ENCODE results near the gene PMP22. TPM values are rescaled to one million over a fixed set of nuclear protein-coding genes. Genes with fewer than 3 reads are reported as not detected.

PMP22 gene
- total RNA-seq, 1 donor from 2014 or later, result 246 TPM

- H3K27ac ChIP-seq, result no peak overlapping the region
- peaks cover 23% of the 10 kb centered on the region for H3K4me1 ChIP-seq
- intact Hi-C loops (cut with DNase I), result loop anchor here (10.0 kb wide), 1 partner anchor 137 kb away; no protein-coding TSS in a partner anchor
- H3K9me3 ChIP-seq, result no peaks in the 10 kb centered on the region
- no peak overlapping the region for H3K4me3 ChIP-seq
- TF ChIP-seq POLR2A (IDR thresholded peaks at IDR 0.05) (no peak), POLR2AphosphoS5 (IDR thresholded peaks at IDR 0.05; ENCODE audit: insufficient read depth in 1 of 2, low read depth in 1 of 2) (no peak)
- TF ChIP-seq, protein P1, sequence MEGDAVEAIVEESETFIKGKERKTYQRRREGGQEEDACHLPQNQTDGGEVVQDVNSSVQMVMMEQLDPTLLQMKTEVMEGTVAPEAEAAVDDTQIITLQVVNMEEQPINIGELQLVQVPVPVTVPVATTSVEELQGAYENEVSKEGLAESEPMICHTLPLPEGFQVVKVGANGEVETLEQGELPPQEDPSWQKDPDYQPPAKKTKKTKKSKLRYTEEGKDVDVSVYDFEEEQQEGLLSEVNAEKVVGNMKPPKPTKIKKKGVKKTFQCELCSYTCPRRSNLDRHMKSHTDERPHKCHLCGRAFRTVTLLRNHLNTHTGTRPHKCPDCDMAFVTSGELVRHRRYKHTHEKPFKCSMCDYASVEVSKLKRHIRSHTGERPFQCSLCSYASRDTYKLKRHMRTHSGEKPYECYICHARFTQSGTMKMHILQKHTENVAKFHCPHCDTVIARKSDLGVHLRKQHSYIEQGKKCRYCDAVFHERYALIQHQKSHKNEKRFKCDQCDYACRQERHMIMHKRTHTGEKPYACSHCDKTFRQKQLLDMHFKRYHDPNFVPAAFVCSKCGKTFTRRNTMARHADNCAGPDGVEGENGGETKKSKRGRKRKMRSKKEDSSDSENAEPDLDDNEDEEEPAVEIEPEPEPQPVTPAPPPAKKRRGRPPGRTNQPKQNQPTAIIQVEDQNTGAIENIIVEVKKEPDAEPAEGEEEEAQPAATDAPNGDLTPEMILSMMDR (IDR thresholded peaks at IDR 0.05), result no peak
- H3K27me3 ChIP-seq, result no peaks in the 10 kb centered on the region
- DNase-seq (ENCODE audit: extremely low spot score in 2 of 2), result no peak
- H3K36me3 ChIP-seq, result no peaks in the 10 kb centered on the region
Measured at GRCh38 chr17:15267996-15268395, 2.9 kb upstream of the PMP22 start.

GRCh38 chr17:15266325-15267125 lies 1.4 kb upstream of the PMP22 start:
- Histone ChIP-seq H3K27ac (no peak overlapping the region), H3K36me3 (no peaks in the 10 kb centered on the region), H3K9me3 (no peaks in the 10 kb centered on the region), H3K27me3 (no peaks in the 10 kb centered on the region), H3K4me3 (no peak overlapping the region), H3K4me1 (peaks cover 16% of the 10 kb centered on the region)
- DNase-seq (ENCODE audit: extremely low spot score in 2 of 2), result peak in 1 of 2 donors; percentile 85
- intact Hi-C loops (cut with DNase I), result loop anchor here (10.0 kb wide), 1 partner anchor 138 kb away; no protein-coding TSS in a partner anchor
- TF ChIP-seq POLR2A (IDR thresholded peaks at IDR 0.05) (no peak), POLR2AphosphoS5 (IDR thresholded peaks at IDR 0.05; ENCODE audit: insufficient read depth in 1 of 2, low read depth in 1 of 2) (no peak)
- TF ChIP-seq, protein P1 (IDR thresholded peaks at IDR 0.05), result no peak

GRCh38 chr17:15264542-15264941 lies 584 bp downstream of the PMP22 start:
- Histone ChIP-seq H3K36me3 (no peaks in the 10 kb centered on the region), H3K4me3 (peak overlapping the region; percentile 58 to 84), H3K27me3 (no peaks in the 10 kb centered on the region), H3K4me1 (peaks cover 20% of the 10 kb centered on the region), H3K27ac (peak overlapping the region; percentile 90), H3K9me3 (no peaks in the 10 kb centered on the region)
- intact Hi-C loops (cut with DNase I), result loop anchor here (5.0 to 10.0 kb wide), 2 partner anchors 140 to 193 kb away; no protein-coding TSS in a partner anchor
- TF ChIP-seq, protein P1 (IDR thresholded peaks at IDR 0.05), result no peak
- TF ChIP-seq POLR2AphosphoS5 (IDR thresholded peaks at IDR 0.05; ENCODE audit: insufficient read depth in 1 of 2, low read depth in 1 of 2), result no peak
- TF ChIP-seq POLR2A (IDR thresholded peaks at IDR 0.05), result no peak
- DNase-seq (ENCODE audit: extremely low spot score in 2 of 2), result peak in 1 of 2 donors; percentile 87

DNA sequence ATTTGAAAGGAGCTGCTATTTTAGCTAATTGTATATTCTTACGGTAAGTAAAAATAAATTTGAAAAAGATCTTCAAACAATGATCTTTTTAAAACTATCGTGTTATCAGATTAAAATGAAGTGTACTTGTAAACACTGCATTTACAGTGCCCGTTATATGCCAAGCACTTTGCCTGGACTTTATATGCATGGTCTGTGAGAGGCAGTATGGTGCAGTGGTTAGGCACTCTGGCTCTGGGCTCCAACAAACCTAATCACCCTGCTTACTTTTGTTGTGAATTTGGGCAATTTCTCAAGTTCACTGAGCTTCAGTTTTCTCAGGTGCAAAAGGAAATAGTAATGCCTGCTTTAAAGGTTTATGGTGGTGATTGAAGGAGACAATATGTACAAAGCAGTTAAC lies 1.4 kb downstream of the PMP22 start:
- DNase-seq (ENCODE audit: extremely low spot score in 2 of 2), result no peak
- intact Hi-C loops (cut with DNase I), result loop anchor here (5.0 to 10.0 kb wide), 2 partner anchors 141 to 194 kb away; no protein-coding TSS in a partner anchor
- Histone ChIP-seq H3K4me3 (peak overlapping the region; percentile 58 to 84), H3K4me1 (peaks cover 20% of the 10 kb centered on the region), H3K36me3 (peaks cover 0 to 8% of the 10 kb centered on the region in 2 donors), H3K27ac (peak overlapping the region; percentile 90), H3K27me3 (no peaks in the 10 kb centered on the region), H3K9me3 (no peaks in the 10 kb centered on the region)
- TF ChIP-seq POLR2AphosphoS5 (IDR thresholded peaks at IDR 0.05; ENCODE audit: insufficient read depth in 1 of 2, low read depth in 1 of 2) (no peak), POLR2A (IDR thresholded peaks at IDR 0.05) (no peak)
- TF ChIP-seq, protein P1 (IDR thresholded peaks at IDR 0.05), result no peak

DNA sequence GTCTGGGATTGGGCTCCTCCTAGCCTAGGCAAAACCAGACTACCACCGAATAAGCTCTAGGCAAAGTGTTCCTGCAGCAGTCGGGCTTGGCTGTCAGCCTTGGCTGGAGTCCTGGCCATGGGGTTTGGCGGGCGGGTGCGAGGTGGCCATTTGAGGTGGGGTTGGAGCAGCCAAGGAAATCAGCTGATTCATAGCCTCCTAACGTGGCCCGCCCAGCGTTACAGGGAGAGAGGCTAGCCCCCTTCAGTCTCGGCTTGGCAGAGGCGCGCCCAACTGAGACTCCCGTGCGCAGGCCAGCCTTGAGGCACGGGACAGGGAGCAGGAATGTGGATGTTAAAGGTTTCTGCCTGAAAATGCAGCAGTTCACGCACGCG lies 1.9 kb downstream of the PMP22 start:
- peak; percentile 27 to 71 for TF ChIP-seq POLR2AphosphoS5 (IDR thresholded peaks at IDR 0.05; ENCODE audit: insufficient read depth in 1 of 2, low read depth in 1 of 2)
- peak in 1 of 2 donors; percentile 45 for TF ChIP-seq POLR2A (IDR thresholded peaks at IDR 0.05)
- TF ChIP-seq, protein P1 (IDR thresholded peaks at IDR 0.05), result no peak
- Histone ChIP-seq H3K27ac (peak overlapping the region; percentile 90), H3K4me1 (peaks cover 23% of the 10 kb centered on the region), H3K36me3 (peaks cover 0 to 13% of the 10 kb centered on the region in 2 donors), H3K27me3 (no peaks in the 10 kb centered on the region), H3K4me3 (peak overlapping the region; percentile 58 to 84), H3K9me3 (no peaks in the 10 kb centered on the region)
- DNase-seq (ENCODE audit: extremely low spot score in 2 of 2), result peak in 1 of 2 donors; percentile 96
- intact Hi-C loops (cut with DNase I), result loop anchor here (5.0 to 10.0 kb wide), 2 partner anchors 142 to 194 kb away; no protein-coding TSS in a partner anchor

All from vagina (tissue), 2 donors.